GM21515 (cell line): ENCODE data around the gene EMC8.

Experiments used
- ATAC-seq: cut with Tn5 transposase; IDR thresholded peaks from one replicate; pipeline ENCODE4 v1.9.1; 2021; ENCODE audit not compliant: unreplicated experiment

EMC8 gene

GRCh38 chr16:85731179-85731578 is 68.2 kb downstream of the EMC8 start:
- ATAC-seq = no peak

DNA sequence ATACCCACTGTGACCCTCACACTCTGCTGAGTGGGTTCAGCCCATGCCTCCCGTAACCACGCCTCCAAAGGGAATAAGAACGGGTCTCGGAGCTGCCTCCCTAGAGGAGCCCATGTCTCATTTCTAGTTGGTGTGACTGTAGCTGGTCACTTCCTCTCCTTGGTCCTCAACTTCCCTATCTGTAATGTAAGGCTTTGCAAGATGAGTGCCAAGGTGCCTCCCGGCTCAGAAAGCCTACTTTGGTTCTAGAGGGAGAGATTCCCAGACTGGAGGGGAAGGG is 69.2 kb downstream of the EMC8 start:
- no peak for ATAC-seq

DNA sequence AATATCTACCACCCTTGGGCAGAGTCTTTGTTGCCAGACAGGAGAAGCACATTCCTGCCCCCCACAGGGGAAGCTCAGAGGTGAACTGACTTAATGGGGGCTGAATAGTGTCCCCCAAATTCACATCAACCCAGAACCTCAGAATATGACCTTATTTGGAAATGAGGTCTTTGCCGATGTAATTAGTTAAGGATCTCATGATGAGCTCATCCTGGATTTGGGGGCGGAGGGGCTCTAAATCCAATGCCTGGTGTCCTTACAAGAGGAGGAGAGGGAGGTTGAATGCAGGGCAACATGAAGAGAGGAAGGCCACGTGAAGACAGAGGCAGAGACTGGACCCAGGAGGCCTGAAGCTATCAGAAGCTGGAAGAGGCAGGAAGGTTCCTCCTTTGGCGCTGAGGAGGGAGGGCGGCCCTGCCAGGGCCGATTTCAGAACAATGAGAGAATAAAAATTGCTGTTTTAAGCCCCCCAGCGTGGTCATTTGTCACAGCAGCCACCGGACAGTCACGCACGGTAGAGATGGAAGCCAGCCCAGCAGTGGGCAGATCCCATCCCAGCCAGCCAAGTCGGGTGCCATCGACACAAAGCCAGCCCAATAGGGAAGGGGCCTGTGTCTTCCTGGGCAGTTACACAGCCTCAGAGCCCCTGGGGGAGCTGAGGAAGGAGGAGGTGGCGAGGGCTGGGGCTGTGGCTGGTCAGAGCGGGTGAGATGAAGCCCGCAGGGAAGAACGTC is 69.7 kb downstream of the EMC8 start:
- ATAC-seq = no peak

GRCh38 chr16:85728879-85729278 is 70.5 kb downstream of the EMC8 start:
- no peak for ATAC-seq
